Measurements from ENCODE around the gene UVSSA. TPM values are rescaled to one million over a fixed set of nuclear protein-coding genes. Genes with fewer than 3 reads are reported as not detected.
A peak's percentile ranks its signal among the peaks of the same experiment; 100 is the strongest.

Gene UVSSA
- total RNA-seq, 1 experiment from 2014 or later, result 40.4 TPM

GRCh38 chr4:1305781-1306455 lies 41.1 kb upstream of the UVSSA start (continued):
- no peak for TF ChIP-seq HMGXB4 (CRISPR knock-in tag; IDR thresholded peaks at IDR 0.05)
- no peak for TF ChIP-seq FOXP4 (CRISPR knock-in tag; IDR thresholded peaks at IDR 0.05)
- TF ChIP-seq E2F1 (CRISPR knock-in tag; IDR thresholded peaks at IDR 0.05), result no peak
- no peak for TF ChIP-seq SMAD3 (CRISPR knock-in tag; IDR thresholded peaks at IDR 0.05; ENCODE audit: borderline replicate concordance)

GRCh38 chr4:1307951-1308735 lies 38.9 kb upstream of the UVSSA start:
- Mint-ChIP-seq H3K4me1 (peaks cover 30% of the 10 kb centered on the region), H3K36me3 (peaks cover 14% of the 10 kb centered on the region), H3K4me3 (no peak overlapping the region), H3K27ac (peak overlapping the region; percentile 99), H3K27me3 (ENCODE audit: low read depth) (no peaks in the 10 kb centered on the region), H3K9me3 (no peaks in the 10 kb centered on the region)
- ChIA-PET POLR2A (interaction anchor here (1.9 kb wide), 1 partner anchor 18 kb away, joined by 13 read pairs; the partner anchor contains the start of gene MAEA), CTCF (interaction anchor here (1.0 to 1.7 kb wide), 8 partner anchors 10 to 40 kb away, joined by 3 to 22 read pairs (median 5); partner anchors contain the start of gene UVSSA)
- ATAC-seq (no peak), DNase-seq (ENCODE audit: low spot score) (no peak)
- TF ChIP-seq MYBL2 (CRISPR knock-in tag; IDR thresholded peaks at IDR 0.05) (no peak), ZNF317 (CRISPR knock-in tag; IDR thresholded peaks at IDR 0.05; ENCODE audit: borderline replicate concordance, low read depth) (no peak), NR3C1 (CRISPR knock-in tag; conservative IDR thresholded peaks at IDR 0.05; ENCODE audit: low read depth) (no peak), CBFB (CRISPR knock-in tag; IDR thresholded peaks at IDR 0.05; ENCODE audit: low read depth) (no peak), MLX (CRISPR knock-in tag; IDR thresholded peaks at IDR 0.05) (no peak), ATF6 (CRISPR knock-in tag; IDR thresholded peaks at IDR 0.05) (no peak), AR (CRISPR knock-in tag; IDR thresholded peaks at IDR 0.05) (no peak), MXD4 (CRISPR knock-in tag; IDR thresholded peaks at IDR 0.05; ENCODE audit: borderline replicate concordance) (no peak), HMGXB4 (CRISPR knock-in tag; IDR thresholded peaks at IDR 0.05) (no peak), ARID4B (CRISPR knock-in tag; IDR thresholded peaks at IDR 0.05; ENCODE audit: borderline replicate concordance) (no peak), OVOL2 (CRISPR knock-in tag; IDR thresholded peaks at IDR 0.05; ENCODE audit: borderline replicate concordance) (no peak), SP1 (CRISPR knock-in tag; conservative IDR thresholded peaks at IDR 0.05) (no peak)
